Thoracic aorta (tissue), 2 donors: Measurements from ENCODE around the gene GIMAP2. TPM values are rescaled to one million over a fixed set of nuclear protein-coding genes. Genes with fewer than 3 reads are reported as not detected.

Source experiments
- ATAC-seq: fragments of 150-250 bp; one replicate; pipeline ENCODE4 v1.8.0; 2017; ENCODE audit warnings: low read depth; ENCODE audit not compliant: insufficient number of reproducible peaks, low FRiP score
- DNase-seq: peaks from one replicate; pipeline ENCODE4 v3.0.0-alpha.2; 2020; ENCODE audit warnings: low spot score
- H3K27ac ChIP-seq, 2 donors: fragments of 200-600 bp; sonication (generic); 1 replicate in 1 of 2; 2 replicates in 1 of 2; pipeline ENCODE4 v1.5.1; 2016; ENCODE audit warnings: mild to moderate bottlenecking in 2 of 2, moderate library complexity in 2 of 2
- H3K27me3 ChIP-seq: fragments of 200-600 bp; sonication (generic); replicated peaks from 2 replicates; pipeline ENCODE4 v1.6.0; 2016; ENCODE audit warnings: mild to moderate bottlenecking; ENCODE audit not compliant: insufficient read depth
- H3K36me3 ChIP-seq: fragments of 200-600 bp; sonication (generic); one replicate; pipeline ENCODE4 v1.5.1; 2016
- H3K4me1 ChIP-seq, 2 donors: fragments of 200-600 bp; sonication (generic); 1 replicate in 1 of 2; 2 replicates in 1 of 2; pipeline versions ENCODE4 v1.5.1 to v1.6.0; 2016; ENCODE audit warnings: low read depth in 2 of 2, mild to moderate bottlenecking in 1 of 2; ENCODE audit not compliant: control insufficient read depth in 1 of 2
- H3K4me3 ChIP-seq: fragments of 200-600 bp; sonication (generic); 2 replicates; pipeline ENCODE4 v1.5.1; 2016; ENCODE audit warnings: mild to moderate bottlenecking
- H3K9me3 ChIP-seq: fragments of 200-600 bp; sonication (generic); 2 replicates; pipeline ENCODE4 v1.5.1; 2016
- total RNA-seq, 2 donors: library from RNA; depleted of rRNA; stranded (reverse); fragments of >200 nt; gene quantifications; one replicate each; pipeline versions ENCODE4 v1.1.0 to v1.2.3, GENCODE V29; 2016
- TF ChIP-seq, protein P1 (sequence below): fragments of 200-600 bp; sonication (generic); IDR thresholded peaks from one replicate; pipeline ENCODE4 v1.5.1; 2019; ENCODE audit warnings: antibody characterized with exemption

The GIMAP2 gene
- total RNA-seq, 2 donors from 2014 or later: 5.9 to 18.0 TPM

DNA sequence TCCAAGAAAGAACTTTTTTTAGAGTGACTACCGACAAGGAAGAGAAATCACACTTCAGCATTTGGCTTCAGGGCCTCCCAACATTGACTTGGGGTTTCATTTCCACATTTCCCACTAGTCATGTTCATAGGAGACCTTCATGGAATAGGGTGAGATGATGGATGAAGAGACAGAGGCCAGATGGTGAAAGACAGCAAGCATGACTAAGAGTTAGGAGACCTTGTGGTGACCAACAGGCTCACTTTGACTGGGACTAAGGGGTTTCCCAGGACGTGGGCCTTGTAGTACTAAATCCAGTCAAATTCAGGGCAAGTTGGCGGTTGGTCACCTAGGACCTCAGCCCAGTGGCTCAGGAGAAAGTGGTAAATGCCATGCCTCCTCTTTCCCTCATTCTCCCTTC is 48.7 kb downstream of the GIMAP2 start:
- H3K4me1 ChIP-seq: no peaks in the 10 kb centered on the region
- H3K9me3 ChIP-seq: no peaks in the 10 kb centered on the region
- no peaks in the 10 kb centered on the region for H3K27me3 ChIP-seq
- DNase-seq (no peak), ATAC-seq (no peak)
- no peak overlapping the region for H3K4me3 ChIP-seq
- no peaks in the 10 kb centered on the region for H3K36me3 ChIP-seq
- H3K27ac ChIP-seq: no peak overlapping the region
- TF ChIP-seq, protein P1, sequence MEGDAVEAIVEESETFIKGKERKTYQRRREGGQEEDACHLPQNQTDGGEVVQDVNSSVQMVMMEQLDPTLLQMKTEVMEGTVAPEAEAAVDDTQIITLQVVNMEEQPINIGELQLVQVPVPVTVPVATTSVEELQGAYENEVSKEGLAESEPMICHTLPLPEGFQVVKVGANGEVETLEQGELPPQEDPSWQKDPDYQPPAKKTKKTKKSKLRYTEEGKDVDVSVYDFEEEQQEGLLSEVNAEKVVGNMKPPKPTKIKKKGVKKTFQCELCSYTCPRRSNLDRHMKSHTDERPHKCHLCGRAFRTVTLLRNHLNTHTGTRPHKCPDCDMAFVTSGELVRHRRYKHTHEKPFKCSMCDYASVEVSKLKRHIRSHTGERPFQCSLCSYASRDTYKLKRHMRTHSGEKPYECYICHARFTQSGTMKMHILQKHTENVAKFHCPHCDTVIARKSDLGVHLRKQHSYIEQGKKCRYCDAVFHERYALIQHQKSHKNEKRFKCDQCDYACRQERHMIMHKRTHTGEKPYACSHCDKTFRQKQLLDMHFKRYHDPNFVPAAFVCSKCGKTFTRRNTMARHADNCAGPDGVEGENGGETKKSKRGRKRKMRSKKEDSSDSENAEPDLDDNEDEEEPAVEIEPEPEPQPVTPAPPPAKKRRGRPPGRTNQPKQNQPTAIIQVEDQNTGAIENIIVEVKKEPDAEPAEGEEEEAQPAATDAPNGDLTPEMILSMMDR: no peak

DNA sequence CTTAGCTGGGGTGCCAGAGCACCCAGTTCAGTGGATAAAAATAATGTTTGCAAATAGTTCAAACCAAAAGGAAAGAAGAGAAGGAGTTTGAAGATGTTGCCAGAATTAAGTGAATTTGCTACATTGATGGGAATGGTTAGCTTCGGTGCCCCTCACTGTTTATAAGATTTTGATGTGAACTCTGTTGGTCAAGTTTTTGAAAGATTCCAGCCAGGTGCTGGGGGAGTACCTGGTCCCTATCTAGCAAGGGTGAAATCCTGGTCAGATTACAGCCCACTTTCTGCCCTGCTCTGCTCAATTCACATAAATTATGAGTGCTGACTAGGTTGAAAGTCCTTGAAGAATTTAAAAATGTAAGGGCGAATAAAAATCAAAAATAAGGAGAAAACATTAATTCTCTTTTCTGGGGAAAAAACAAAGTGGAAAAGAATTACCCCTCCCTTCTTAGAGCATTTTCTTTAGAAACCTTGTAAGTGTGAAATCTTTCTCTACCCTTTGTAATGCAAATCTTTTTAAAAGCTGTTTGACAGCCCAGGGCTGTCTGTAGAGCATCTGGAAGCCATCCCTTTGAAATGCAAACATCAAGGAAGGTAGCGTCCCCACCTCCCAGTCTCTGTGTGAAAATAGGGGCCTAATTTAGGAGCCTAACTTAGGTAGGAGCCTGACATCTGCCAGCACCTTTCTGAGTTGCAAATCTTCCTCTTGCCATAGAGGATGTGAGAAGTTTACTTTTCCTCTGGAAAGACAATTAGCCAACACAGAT is 50.3 kb downstream of the GIMAP2 start:
- H3K27ac ChIP-seq: no peak overlapping the region
- no peak for DNase-seq
- no peaks in the 10 kb centered on the region for H3K27me3 ChIP-seq
- no peak for ATAC-seq
- H3K36me3 ChIP-seq: no peaks in the 10 kb centered on the region
- H3K4me1 ChIP-seq: no peaks in the 10 kb centered on the region
- no peak overlapping the region for H3K4me3 ChIP-seq
- TF ChIP-seq, protein P1: no peak
- H3K9me3 ChIP-seq: no peaks in the 10 kb centered on the region

DNA sequence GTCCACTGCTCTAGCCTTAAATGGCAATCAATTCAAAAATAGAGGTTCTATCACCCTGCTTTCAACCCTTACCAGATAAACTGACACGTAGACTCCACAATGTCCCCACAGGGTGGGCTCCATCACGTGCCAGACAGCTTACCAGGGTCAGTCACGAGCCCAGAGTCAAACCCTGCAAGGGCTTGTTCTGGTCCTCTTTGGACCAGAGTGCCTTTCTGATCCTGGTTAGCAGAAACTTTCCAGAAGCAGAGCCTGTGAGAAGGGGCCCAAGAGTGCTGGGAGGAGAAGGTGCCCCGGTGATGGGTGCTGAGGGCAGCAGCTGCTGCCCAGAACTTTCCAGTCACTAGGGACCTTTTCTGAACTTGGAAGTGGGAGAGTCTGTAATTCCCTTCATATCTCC is 51.4 kb downstream of the GIMAP2 start:
- Histone ChIP-seq H3K4me1 (no peaks in the 10 kb centered on the region), H3K4me3 (peak overlapping the region; percentile 69), H3K9me3 (no peaks in the 10 kb centered on the region), H3K27me3 (no peaks in the 10 kb centered on the region), H3K36me3 (no peaks in the 10 kb centered on the region), H3K27ac (no peak overlapping the region)
- DNase-seq (no peak), ATAC-seq (no peak)
- TF ChIP-seq, protein P1: no peak

DNA sequence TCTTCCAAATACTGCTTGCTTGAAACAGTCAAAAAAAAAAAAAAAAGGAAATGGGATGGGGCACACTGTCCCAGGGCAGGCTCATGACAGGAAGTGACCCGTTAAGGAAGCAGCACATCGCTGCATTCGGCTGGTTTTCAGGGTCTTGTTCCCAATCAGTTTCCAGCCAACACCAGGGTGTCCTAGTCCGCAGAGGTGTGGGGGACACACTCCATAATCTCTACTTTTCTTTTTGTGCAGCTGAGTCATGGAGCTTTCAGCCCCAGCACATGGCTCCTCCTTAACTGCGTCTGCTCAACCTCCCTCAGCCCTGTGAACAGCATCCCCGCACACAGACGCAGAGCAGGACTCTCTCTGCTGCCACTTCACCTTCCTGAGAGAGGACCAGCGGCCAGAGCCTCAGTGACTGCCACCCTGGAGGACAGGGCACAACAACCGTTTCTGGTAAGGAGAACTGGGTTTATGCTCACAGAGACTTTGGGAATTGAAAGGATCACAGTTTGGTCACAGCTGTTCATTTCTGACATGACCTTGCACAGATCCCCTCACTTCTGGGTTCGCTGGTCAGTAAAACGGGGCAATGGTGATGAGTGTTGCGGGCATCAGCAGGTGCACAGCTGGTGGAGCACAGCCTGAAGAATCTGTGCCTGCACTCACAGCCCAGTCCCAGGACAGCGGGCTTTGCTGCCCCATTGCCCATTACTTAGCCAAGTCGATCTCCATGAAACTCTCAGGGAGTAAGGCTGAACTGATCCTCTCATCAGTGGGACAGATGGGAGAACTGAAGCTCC is 52.0 kb downstream of the GIMAP2 start, which contains the start of gene GIMAP5:
TSS of gene GIMAP5 (plus strand) at position 154 of the 791 bp plus-strand sequence. CDS start 3,467 bp downstream, outside the sequence.
- peak within 1 kb of the TSS in 1 of 2 donors; percentile 48 for H3K27ac ChIP-seq
- no peaks in the 10 kb centered on the region for H3K36me3 ChIP-seq
- TF ChIP-seq, protein P1: no peak

DNA sequence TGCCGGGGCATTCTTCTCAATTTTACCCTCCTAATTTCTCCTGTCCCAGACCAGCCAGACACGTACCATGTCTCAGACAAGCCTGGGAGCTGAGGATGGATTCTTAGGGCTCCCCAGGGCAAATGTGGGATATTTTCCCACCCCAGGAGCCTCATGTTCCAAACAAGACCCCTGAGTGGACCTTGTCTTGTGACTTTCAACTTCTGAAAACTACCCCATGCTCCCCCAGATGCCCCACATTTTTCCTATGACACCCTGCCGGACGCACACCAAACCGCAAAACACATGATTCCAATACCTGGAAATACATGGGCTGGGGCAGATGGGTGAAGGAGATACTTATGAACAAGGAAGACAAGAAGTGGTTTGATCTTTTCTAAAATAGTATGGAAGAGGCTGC is 52.6 kb downstream of the GIMAP2 start:
- no peak for ATAC-seq
- H3K4me1 ChIP-seq: no peaks in the 10 kb centered on the region
- TF ChIP-seq, protein P1: no peak
- no peaks in the 10 kb centered on the region for H3K36me3 ChIP-seq
- no peak for DNase-seq
- H3K9me3 ChIP-seq: no peaks in the 10 kb centered on the region
- peak overlapping the region; percentile 69 for H3K4me3 ChIP-seq
- H3K27me3 ChIP-seq: no peaks in the 10 kb centered on the region
- H3K27ac ChIP-seq: peak overlapping the region in 1 of 2 donors; percentile 48

More for the DNA sequence above, 52.0 kb downstream of the GIMAP2 start, which contains the start of gene GIMAP5:
- DNase-seq (no peak), ATAC-seq (no peak)
- Histone ChIP-seq H3K4me3 (peak within 1 kb of the TSS; percentile 69), H3K9me3 (no peaks in the 10 kb centered on the region), H3K4me1 (no peaks in the 10 kb centered on the region), H3K27me3 (no peaks in the 10 kb centered on the region)
